ENCODE data around the gene CENPB.
A peak's percentile ranks its signal among the peaks of the same experiment; 100 is the strongest.

CENPB gene

DNA sequence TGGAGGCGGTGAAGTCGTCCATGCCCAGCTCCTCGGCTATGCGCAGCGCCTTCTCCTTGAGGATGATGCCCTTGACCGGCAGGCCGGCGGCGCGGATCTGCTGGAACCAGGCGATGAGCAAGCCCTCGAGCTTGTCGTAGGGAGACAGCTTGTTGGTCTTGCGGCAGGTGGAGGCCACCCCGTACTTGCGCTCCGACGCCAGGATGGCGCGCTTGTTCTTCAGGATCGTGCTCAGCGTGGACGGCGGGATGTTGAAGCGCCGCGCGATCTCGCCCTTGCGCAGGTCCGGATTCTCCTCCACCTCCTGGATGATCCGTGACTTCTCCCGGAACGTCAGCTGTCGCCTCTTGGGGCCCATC lies 435 bp downstream of the CENPB start:
- Histone ChIP-seq H2AK5ac (ENCODE audit: low read length) (peak overlapping the region; percentile 78), H3K79me2 (ENCODE audit: control insufficient read depth, insufficient read depth, low read length, poor library complexity) (peaks cover 5% of the 10 kb centered on the region), H3K18ac (ENCODE audit: low read length) (peak overlapping the region; percentile 65), H3K4ac (ENCODE audit: low read depth, low read length) (peak overlapping the region; percentile 18), H2AFZ (ENCODE audit: insufficient read depth, low read length, poor library complexity) (peak overlapping the region; percentile 53), H4K12ac (ENCODE audit: low read depth, low read length) (peak overlapping the region; percentile 71), H3K9me3 (ENCODE audit: insufficient read depth, low read depth, low read length) (peaks cover 2% of the 10 kb centered on the region), H3K27ac (ENCODE audit: low read depth, low read length) (no peak overlapping the region), H4K8ac (ENCODE audit: low read depth, low read length) (peak overlapping the region; percentile 81), H3K14ac (ENCODE audit: low read length) (peak overlapping the region; percentile 36), H3K4me3 (ENCODE audit: low read depth, low read length) (peak overlapping the region; percentile 74), H2BK5ac (ENCODE audit: low read depth, low read length, poor library complexity) (no peak overlapping the region), H3K4me2 (ENCODE audit: low read length) (peak overlapping the region; percentile 81), H3K36me3 (ENCODE audit: control insufficient read depth in 1 of 2, insufficient read depth in 2 of 2, low read length in 2 of 2) (peaks cover 8 to 12% of the 10 kb centered on the region in 2 experiments), H2BK12ac (ENCODE audit: low read length) (no peak overlapping the region), H3K27me3 (ENCODE audit: insufficient read depth, low read length) (no peaks in the 10 kb centered on the region), H2BK120ac (ENCODE audit: insufficient read depth, low read length, poor library complexity) (no peak overlapping the region), H3K4me1 (ENCODE audit: control insufficient read depth in 1 of 2, insufficient read depth in 2 of 2, low read length in 2 of 2) (peaks cover 21 to 32% of the 10 kb centered on the region in 2 experiments), H4K91ac (ENCODE audit: low read depth, low read length) (peak overlapping the region; percentile 16), H3K79me1 (ENCODE audit: low read length) (peaks cover 3% of the 10 kb centered on the region), H3K23ac (ENCODE audit: low read length) (no peak overlapping the region), H3K9ac (ENCODE audit: low read length) (peak overlapping the region; percentile 78)
- DNase-seq, result peak; percentile 47 to 61
- WGBS (ENCODE audit: extremely low coverage, insufficient coverage, insufficient read length), result no CpG with 5 or more reads among the region's 35 CpGs

DNA sequence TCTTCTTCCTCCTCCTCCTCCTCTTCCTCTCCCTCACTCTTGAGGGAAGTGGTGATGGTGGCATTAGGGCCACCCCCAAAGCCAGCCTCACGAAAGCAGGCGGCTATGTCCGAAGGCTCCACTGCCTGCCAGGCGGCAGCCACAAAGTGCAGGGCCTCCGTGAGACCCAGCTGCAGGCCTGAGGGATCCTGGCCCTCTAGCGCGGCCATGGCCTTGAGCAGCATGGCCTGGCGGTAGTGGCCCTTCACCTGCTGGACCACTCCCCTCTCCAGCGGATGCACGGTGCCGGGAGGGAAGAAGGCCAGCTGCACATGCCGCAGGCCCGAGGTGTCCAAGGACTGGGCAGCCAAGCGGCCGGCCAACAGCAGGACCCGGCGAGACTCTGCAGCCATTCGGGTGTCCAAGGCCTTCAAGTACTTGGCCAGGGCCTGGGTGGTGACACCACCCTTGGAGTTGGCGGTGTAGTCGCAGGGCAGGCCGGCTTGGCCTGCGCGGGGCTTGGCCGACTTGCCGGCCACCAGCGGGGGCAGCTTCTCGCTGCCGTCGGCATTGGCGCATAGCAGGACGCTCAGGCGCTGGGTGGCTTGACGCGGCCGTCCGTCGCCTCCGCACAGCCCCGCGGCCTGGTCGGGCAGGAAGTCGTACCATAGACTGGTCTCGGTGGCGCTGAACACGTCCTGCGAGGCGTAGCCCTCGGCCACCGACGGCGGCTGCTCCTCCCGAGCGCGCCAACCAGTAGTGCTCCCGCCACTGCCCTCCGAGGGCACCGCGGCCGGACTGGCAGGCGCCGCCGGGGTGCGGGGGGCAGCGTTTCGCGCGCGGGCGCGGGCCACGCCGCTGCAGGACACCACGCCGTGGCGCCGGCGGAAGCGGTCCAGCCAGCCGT lies 1.1 kb downstream of the CENPB start:
- Histone ChIP-seq H3K79me1 (ENCODE audit: low read length) (peaks cover 3% of the 10 kb centered on the region), H3K9ac (ENCODE audit: low read length) (peak overlapping the region; percentile 78), H3K4me3 (ENCODE audit: low read depth, low read length) (peak overlapping the region; percentile 74), H4K12ac (ENCODE audit: low read depth, low read length) (peak overlapping the region; percentile 71), H2AK5ac (ENCODE audit: low read length) (peak overlapping the region; percentile 78), H3K18ac (ENCODE audit: low read length) (peak overlapping the region; percentile 65), H4K8ac (ENCODE audit: low read depth, low read length) (peak overlapping the region; percentile 81), H3K4me1 (ENCODE audit: control insufficient read depth in 1 of 2, insufficient read depth in 2 of 2, low read length in 2 of 2) (peaks cover 21 to 34% of the 10 kb centered on the region in 2 experiments), H3K23ac (ENCODE audit: low read length) (no peak overlapping the region), H2BK120ac (ENCODE audit: insufficient read depth, low read length, poor library complexity) (no peak overlapping the region), H3K4ac (ENCODE audit: low read depth, low read length) (peak overlapping the region; percentile 18), H2AFZ (ENCODE audit: insufficient read depth, low read length, poor library complexity) (peak overlapping the region; percentile 53), H3K27me3 (ENCODE audit: insufficient read depth, low read length) (no peaks in the 10 kb centered on the region), H3K79me2 (ENCODE audit: control insufficient read depth, insufficient read depth, low read length, poor library complexity) (peaks cover 5% of the 10 kb centered on the region), H3K36me3 (ENCODE audit: control insufficient read depth in 1 of 2, insufficient read depth in 2 of 2, low read length in 2 of 2) (peaks cover 8 to 12% of the 10 kb centered on the region in 2 experiments), H2BK5ac (ENCODE audit: low read depth, low read length, poor library complexity) (no peak overlapping the region), H2BK12ac (ENCODE audit: low read length) (no peak overlapping the region), H3K9me3 (ENCODE audit: insufficient read depth, low read depth, low read length) (peaks cover 3% of the 10 kb centered on the region), H4K91ac (ENCODE audit: low read depth, low read length) (peak overlapping the region; percentile 16), H3K4me2 (ENCODE audit: low read length) (peak overlapping the region; percentile 81), H3K27ac (ENCODE audit: low read depth, low read length) (no peak overlapping the region), H3K14ac (ENCODE audit: low read length) (peak overlapping the region; percentile 36)
- no CpG with 5 or more reads among the region's 79 CpGs for WGBS (ENCODE audit: extremely low coverage, insufficient coverage, insufficient read length)
- DNase-seq, result no peak

- Histone ChIP-seq H2BK12ac (ENCODE audit: low read length) (no peak overlapping the region), H3K23ac (ENCODE audit: low read length) (no peak overlapping the region), H3K27me3 (ENCODE audit: insufficient read depth, low read length) (no peaks in the 10 kb centered on the region), H3K4ac (ENCODE audit: low read depth, low read length) (no peak overlapping the region), H2AFZ (ENCODE audit: insufficient read depth, low read length, poor library complexity) (no peak overlapping the region), H3K9me3 (ENCODE audit: insufficient read depth, low read depth, low read length) (peaks cover 3% of the 10 kb centered on the region), H3K4me1 (ENCODE audit: control insufficient read depth in 1 of 2, insufficient read depth in 2 of 2, low read length in 2 of 2) (peaks cover 21 to 34% of the 10 kb centered on the region in 2 experiments), H2BK120ac (ENCODE audit: insufficient read depth, low read length, poor library complexity) (no peak overlapping the region), H3K36me3 (ENCODE audit: control insufficient read depth in 1 of 2, insufficient read depth in 2 of 2, low read length in 2 of 2) (peaks cover 8 to 12% of the 10 kb centered on the region in 2 experiments), H3K79me1 (ENCODE audit: low read length) (peaks cover 3% of the 10 kb centered on the region), H3K9ac (ENCODE audit: low read length) (no peak overlapping the region), H3K14ac (ENCODE audit: low read length) (no peak overlapping the region), H3K18ac (ENCODE audit: low read length) (no peak overlapping the region), H3K4me3 (ENCODE audit: low read depth, low read length) (no peak overlapping the region), H4K12ac (ENCODE audit: low read depth, low read length) (no peak overlapping the region), H2AK5ac (ENCODE audit: low read length) (no peak overlapping the region), H3K27ac (ENCODE audit: low read depth, low read length) (no peak overlapping the region), H4K91ac (ENCODE audit: low read depth, low read length) (no peak overlapping the region), H2BK5ac (ENCODE audit: low read depth, low read length, poor library complexity) (no peak overlapping the region), H3K4me2 (ENCODE audit: low read length) (no peak overlapping the region), H4K8ac (ENCODE audit: low read depth, low read length) (no peak overlapping the region), H3K79me2 (ENCODE audit: control insufficient read depth, insufficient read depth, low read length, poor library complexity) (peaks cover 5% of the 10 kb centered on the region)
- 100% methylated on average over 3 of the region's 6 CpGs for WGBS (ENCODE audit: extremely low coverage, insufficient coverage, insufficient read length)
- no peak for DNase-seq
Measured at GRCh38 chr20:3784863-3785239, 1.7 kb downstream of the CENPB start.

GRCh38 chr20:3784216-3784853 lies 2.2 kb downstream of the CENPB start:
- peaks cover 8 to 12% of the 10 kb centered on the region in 2 experiments for H3K36me3 ChIP-seq (ENCODE audit: control insufficient read depth in 1 of 2, insufficient read depth in 2 of 2, low read length in 2 of 2)
- peaks cover 3% of the 10 kb centered on the region for H3K79me1 ChIP-seq (ENCODE audit: low read length)
- H2BK120ac ChIP-seq (ENCODE audit: insufficient read depth, low read length, poor library complexity), result no peak overlapping the region
- no peak overlapping the region for H2AFZ ChIP-seq (ENCODE audit: insufficient read depth, low read length, poor library complexity)
- H3K23ac ChIP-seq (ENCODE audit: low read length), result no peak overlapping the region
- H3K4me2 ChIP-seq (ENCODE audit: low read length), result no peak overlapping the region
- H2AK5ac ChIP-seq (ENCODE audit: low read length), result no peak overlapping the region
- peaks cover 5% of the 10 kb centered on the region for H3K79me2 ChIP-seq (ENCODE audit: control insufficient read depth, insufficient read depth, low read length, poor library complexity)
- peaks cover 3% of the 10 kb centered on the region for H3K9me3 ChIP-seq (ENCODE audit: insufficient read depth, low read depth, low read length)
- WGBS (ENCODE audit: extremely low coverage, insufficient coverage, insufficient read length), result no CpG with 5 or more reads among the region's 17 CpGs
- no peak for DNase-seq
- no peak overlapping the region for H2BK12ac ChIP-seq (ENCODE audit: low read length)
- no peak overlapping the region for H4K12ac ChIP-seq (ENCODE audit: low read depth, low read length)
- H2BK5ac ChIP-seq (ENCODE audit: low read depth, low read length, poor library complexity), result no peak overlapping the region
- no peak overlapping the region for H3K27ac ChIP-seq (ENCODE audit: low read depth, low read length)
- H3K27me3 ChIP-seq (ENCODE audit: insufficient read depth, low read length), result no peaks in the 10 kb centered on the region
- no peak overlapping the region for H3K4me3 ChIP-seq (ENCODE audit: low read depth, low read length)
- no peak overlapping the region for H3K9ac ChIP-seq (ENCODE audit: low read length)
- no peak overlapping the region for H3K14ac ChIP-seq (ENCODE audit: low read length)
- peaks cover 21 to 34% of the 10 kb centered on the region in 2 experiments for H3K4me1 ChIP-seq (ENCODE audit: control insufficient read depth in 1 of 2, insufficient read depth in 2 of 2, low read length in 2 of 2)
- H4K8ac ChIP-seq (ENCODE audit: low read depth, low read length), result no peak overlapping the region
- no peak overlapping the region for H3K18ac ChIP-seq (ENCODE audit: low read length)
- no peak overlapping the region for H3K4ac ChIP-seq (ENCODE audit: low read depth, low read length)
- no peak overlapping the region for H4K91ac ChIP-seq (ENCODE audit: low read depth, low read length)

Data from trophoblast cell (in vitro differentiated cells and primary cell).